Measurements from ENCODE around the gene ATP8A2. TPM values are rescaled to one million over a fixed set of nuclear protein-coding genes. Genes with fewer than 3 reads are reported as not detected.
"Not testable (repeated sequence)": the region's sequence is repeated elsewhere in the genome, so short reads cannot be mapped to it uniquely, and the experiment has no call there.

The ATP8A2 gene
- total RNA-seq, 1 experiment from 2014 or later = not detected

DNA sequence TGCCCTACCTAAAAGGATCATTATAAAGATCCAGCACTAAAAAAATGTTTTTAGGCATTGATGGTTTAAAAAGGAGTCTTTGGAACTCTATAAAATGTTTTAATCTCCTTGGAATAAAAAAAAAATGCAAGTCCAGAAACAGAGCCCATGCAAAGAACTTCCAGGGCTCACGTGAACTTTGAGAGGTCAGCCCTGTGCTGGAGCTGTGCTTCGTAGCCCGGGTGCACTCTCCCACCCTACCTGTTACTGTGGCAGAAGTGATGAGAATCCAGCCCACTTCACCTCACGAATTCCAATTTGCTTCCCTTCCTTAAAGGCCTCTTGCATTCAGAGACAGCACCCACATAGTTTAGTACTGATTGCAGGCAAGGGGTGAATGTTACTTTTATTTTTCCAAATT is 412.3 kb downstream of the ATP8A2 start:
- intact Hi-C loops (cut with micrococcal nuclease; ENCODE audit: unreplicated experiment) = no loop called here
- TF ChIP-seq SIN3A (IDR thresholded peaks at IDR 0.05; ENCODE audit: borderline replicate concordance, insufficient read depth, low read depth, low read length) = no peak
- no peak for TF ChIP-seq POLR2AphosphoS5 (IDR thresholded peaks at IDR 0.05; ENCODE audit: low read depth, low read length)
- TF ChIP-seq TCF7L2 (IDR thresholded peaks at IDR 0.05; ENCODE audit: low read depth, low read length) = no peak
- TF ChIP-seq, protein P1, sequence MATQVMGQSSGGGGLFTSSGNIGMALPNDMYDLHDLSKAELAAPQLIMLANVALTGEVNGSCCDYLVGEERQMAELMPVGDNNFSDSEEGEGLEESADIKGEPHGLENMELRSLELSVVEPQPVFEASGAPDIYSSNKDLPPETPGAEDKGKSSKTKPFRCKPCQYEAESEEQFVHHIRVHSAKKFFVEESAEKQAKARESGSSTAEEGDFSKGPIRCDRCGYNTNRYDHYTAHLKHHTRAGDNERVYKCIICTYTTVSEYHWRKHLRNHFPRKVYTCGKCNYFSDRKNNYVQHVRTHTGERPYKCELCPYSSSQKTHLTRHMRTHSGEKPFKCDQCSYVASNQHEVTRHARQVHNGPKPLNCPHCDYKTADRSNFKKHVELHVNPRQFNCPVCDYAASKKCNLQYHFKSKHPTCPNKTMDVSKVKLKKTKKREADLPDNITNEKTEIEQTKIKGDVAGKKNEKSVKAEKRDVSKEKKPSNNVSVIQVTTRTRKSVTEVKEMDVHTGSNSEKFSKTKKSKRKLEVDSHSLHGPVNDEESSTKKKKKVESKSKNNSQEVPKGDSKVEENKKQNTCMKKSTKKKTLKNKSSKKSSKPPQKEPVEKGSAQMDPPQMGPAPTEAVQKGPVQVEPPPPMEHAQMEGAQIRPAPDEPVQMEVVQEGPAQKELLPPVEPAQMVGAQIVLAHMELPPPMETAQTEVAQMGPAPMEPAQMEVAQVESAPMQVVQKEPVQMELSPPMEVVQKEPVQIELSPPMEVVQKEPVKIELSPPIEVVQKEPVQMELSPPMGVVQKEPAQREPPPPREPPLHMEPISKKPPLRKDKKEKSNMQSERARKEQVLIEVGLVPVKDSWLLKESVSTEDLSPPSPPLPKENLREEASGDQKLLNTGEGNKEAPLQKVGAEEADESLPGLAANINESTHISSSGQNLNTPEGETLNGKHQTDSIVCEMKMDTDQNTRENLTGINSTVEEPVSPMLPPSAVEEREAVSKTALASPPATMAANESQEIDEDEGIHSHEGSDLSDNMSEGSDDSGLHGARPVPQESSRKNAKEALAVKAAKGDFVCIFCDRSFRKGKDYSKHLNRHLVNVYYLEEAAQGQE (IDR thresholded peaks at IDR 0.05; ENCODE audit: insufficient read depth in 1 of 2, low read depth in 2 of 2, low read length in 1 of 2) = no peak
- TF ChIP-seq, protein P2, sequence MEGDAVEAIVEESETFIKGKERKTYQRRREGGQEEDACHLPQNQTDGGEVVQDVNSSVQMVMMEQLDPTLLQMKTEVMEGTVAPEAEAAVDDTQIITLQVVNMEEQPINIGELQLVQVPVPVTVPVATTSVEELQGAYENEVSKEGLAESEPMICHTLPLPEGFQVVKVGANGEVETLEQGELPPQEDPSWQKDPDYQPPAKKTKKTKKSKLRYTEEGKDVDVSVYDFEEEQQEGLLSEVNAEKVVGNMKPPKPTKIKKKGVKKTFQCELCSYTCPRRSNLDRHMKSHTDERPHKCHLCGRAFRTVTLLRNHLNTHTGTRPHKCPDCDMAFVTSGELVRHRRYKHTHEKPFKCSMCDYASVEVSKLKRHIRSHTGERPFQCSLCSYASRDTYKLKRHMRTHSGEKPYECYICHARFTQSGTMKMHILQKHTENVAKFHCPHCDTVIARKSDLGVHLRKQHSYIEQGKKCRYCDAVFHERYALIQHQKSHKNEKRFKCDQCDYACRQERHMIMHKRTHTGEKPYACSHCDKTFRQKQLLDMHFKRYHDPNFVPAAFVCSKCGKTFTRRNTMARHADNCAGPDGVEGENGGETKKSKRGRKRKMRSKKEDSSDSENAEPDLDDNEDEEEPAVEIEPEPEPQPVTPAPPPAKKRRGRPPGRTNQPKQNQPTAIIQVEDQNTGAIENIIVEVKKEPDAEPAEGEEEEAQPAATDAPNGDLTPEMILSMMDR (IDR thresholded peaks at IDR 0.05) = no peak
- ATAC-seq (no peak), DNase-seq (ENCODE audit: low read depth, low spot score) (no peak)
- ChIA-PET POLR2A (no interaction called here), CTCF (no interaction called here)
- in situ Hi-C loops (cut with HindIII; ENCODE audit: low pct_unique_long_range_greater_than_20kb, low sequenced_read_pairs) = no loop called here
- Histone ChIP-seq H3K4me1 (ENCODE audit: control insufficient read depth, insufficient read depth, low read length) (no peaks in the 10 kb centered on the region), H3K27ac (ENCODE audit: low read length) (no peak overlapping the region), H3K27me3 (ENCODE audit: control insufficient read depth, insufficient read depth, low read length) (no peaks in the 10 kb centered on the region), H3K4me3 (ENCODE audit: low read depth in 2 of 2, low read length in 2 of 2) (no peak overlapping the region), H3K36me3 (ENCODE audit: control insufficient read depth, insufficient read depth, low read length) (no peaks in the 10 kb centered on the region), H3K9me3 (ENCODE audit: control insufficient read depth, insufficient read depth, low read depth, low read length) (no peaks in the 10 kb centered on the region)
- no TSS peak for BruUV-seq (replicated peaks)

DNA sequence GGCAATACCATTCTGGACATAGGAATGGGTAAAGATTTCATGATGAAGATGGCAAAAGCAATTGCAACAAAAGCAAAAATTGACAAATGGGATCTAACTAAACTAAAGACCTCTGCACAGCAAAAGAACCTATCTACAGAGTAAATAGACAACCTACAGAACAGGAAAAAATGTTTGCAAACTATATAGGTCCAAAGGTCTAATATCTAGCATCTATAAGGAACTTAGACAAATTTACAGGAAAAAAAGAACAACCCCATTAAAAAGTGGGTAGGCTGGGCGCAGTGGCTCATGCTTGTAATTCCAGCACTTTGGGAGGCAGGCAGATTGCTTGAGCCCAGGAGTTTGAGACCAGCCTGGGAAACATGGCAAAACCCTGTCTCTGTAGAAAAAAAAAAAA is 418.4 kb downstream of the ATP8A2 start:
- CTCF ChIA-PET; in situ Hi-C loops (cut with HindIII; ENCODE audit: low pct_unique_long_range_greater_than_20kb, low sequenced_read_pairs); intact Hi-C loops (cut with micrococcal nuclease; ENCODE audit: unreplicated experiment); H3K4me3 ChIP-seq (ENCODE audit: low read depth in 2 of 2, low read length in 2 of 2); ATAC-seq; H3K27me3 ChIP-seq (ENCODE audit: control insufficient read depth, insufficient read depth, low read length); H3K9me3 ChIP-seq (ENCODE audit: control insufficient read depth, insufficient read depth, low read depth, low read length); POLR2A ChIA-PET; BruUV-seq (replicated peaks); DNase-seq (ENCODE audit: low read depth, low spot score); H3K27ac ChIP-seq (ENCODE audit: low read length); H3K4me1 ChIP-seq (ENCODE audit: control insufficient read depth, insufficient read depth, low read length); H3K36me3 ChIP-seq (ENCODE audit: control insufficient read depth, insufficient read depth, low read length): not testable (repeated sequence)

GRCh38 chr13:25795277-25795676 is 423.5 kb downstream of the ATP8A2 start:
- Histone ChIP-seq H3K27me3 (ENCODE audit: control insufficient read depth, insufficient read depth, low read length) (no peaks in the 10 kb centered on the region), H3K4me3 (ENCODE audit: low read depth in 2 of 2, low read length in 2 of 2) (no peak overlapping the region), H3K27ac (ENCODE audit: low read length) (no peak overlapping the region), H3K9me3 (ENCODE audit: control insufficient read depth, insufficient read depth, low read depth, low read length) (no peaks in the 10 kb centered on the region), H3K4me1 (ENCODE audit: control insufficient read depth, insufficient read depth, low read length) (no peaks in the 10 kb centered on the region), H3K36me3 (ENCODE audit: control insufficient read depth, insufficient read depth, low read length) (no peaks in the 10 kb centered on the region)
- BruUV-seq (replicated peaks) = no TSS peak
- in situ Hi-C loops (cut with HindIII; ENCODE audit: low pct_unique_long_range_greater_than_20kb, low sequenced_read_pairs) (no loop called here), intact Hi-C loops (cut with micrococcal nuclease; ENCODE audit: unreplicated experiment) (no loop called here)
- ATAC-seq = no peak
- POLR2A ChIA-PET = no interaction called here
- CTCF ChIA-PET = no interaction called here
- no peak for TF ChIP-seq TCF7L2 (IDR thresholded peaks at IDR 0.05; ENCODE audit: low read depth, low read length)
- TF ChIP-seq, protein P2 (IDR thresholded peaks at IDR 0.05) = no peak
- TF ChIP-seq, protein P1 (IDR thresholded peaks at IDR 0.05; ENCODE audit: insufficient read depth in 1 of 2, low read depth in 2 of 2, low read length in 1 of 2) = no peak
- TF ChIP-seq POLR2AphosphoS5 (IDR thresholded peaks at IDR 0.05; ENCODE audit: low read depth, low read length) = no peak
- TF ChIP-seq SIN3A (IDR thresholded peaks at IDR 0.05; ENCODE audit: borderline replicate concordance, insufficient read depth, low read depth, low read length) = no peak
- no peak for DNase-seq (ENCODE audit: low read depth, low spot score)

All from Panc1 (cell line).